Renal pelvis (tissue), 4 donors: Measurements from ENCODE around the gene MAP1LC3B. TPM values are rescaled to one million over a fixed set of nuclear protein-coding genes. Genes with fewer than 3 reads are reported as not detected.

Experiments
- DNase-seq: peaks from one replicate; pipeline ENCODE4 v3.0.0-alpha.2; 2013
- polyA plus RNA-seq, 3 donors: library from polyadenylated mRNA; unstranded; fragments of 120-200 nt; gene quantifications; one replicate each; pipeline ENCODE4 v1.2.1, GENCODE V29; 2013; ENCODE audit not compliant: insufficient read length in 3 of 3

MAP1LC3B gene
- polyA plus RNA-seq, 3 donors: 59.2 to 61.7 (median 60.5) TPM

DNA sequence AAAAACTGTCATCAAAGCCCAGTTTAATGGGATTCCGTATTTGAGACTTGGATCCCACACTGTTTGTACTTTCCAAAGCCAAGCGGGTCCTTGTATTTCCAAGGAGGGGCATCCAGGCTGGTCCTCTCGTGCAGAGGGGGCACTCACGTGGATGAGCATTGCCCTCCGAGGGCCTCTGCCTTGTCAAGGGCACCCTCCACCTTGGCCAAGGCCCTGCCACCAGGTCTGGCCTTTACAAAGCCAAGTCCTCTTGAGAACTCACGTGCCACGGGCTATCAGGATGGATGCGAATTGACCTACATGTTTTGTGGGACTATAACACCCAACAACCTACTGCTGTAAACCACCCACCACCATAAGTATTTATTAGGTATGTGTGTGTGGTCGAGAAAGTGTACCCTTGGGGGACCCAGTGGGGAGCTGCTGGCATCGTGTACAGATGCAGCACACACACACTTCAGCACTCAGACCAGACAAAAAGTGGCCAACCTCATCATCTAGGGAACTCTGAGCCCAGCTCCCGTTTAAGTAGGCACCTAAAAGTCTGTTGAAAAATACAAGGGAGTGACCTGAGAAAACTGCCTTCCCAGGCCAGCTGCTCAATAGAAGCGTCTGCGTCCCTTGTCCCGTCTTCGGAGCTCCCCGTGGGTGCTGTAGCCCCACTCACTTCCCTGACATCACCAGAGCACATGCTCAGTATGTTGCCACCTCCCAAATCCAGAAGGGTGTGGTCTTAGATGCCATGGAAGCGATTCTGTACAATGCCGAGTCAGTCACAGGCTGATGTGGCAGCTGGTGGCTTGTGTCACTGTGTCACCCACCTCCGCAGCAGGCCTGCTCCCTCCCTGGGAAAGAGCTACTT lies 12.9 kb downstream of the MAP1LC3B start:
- DNase-seq: no peak

DNA sequence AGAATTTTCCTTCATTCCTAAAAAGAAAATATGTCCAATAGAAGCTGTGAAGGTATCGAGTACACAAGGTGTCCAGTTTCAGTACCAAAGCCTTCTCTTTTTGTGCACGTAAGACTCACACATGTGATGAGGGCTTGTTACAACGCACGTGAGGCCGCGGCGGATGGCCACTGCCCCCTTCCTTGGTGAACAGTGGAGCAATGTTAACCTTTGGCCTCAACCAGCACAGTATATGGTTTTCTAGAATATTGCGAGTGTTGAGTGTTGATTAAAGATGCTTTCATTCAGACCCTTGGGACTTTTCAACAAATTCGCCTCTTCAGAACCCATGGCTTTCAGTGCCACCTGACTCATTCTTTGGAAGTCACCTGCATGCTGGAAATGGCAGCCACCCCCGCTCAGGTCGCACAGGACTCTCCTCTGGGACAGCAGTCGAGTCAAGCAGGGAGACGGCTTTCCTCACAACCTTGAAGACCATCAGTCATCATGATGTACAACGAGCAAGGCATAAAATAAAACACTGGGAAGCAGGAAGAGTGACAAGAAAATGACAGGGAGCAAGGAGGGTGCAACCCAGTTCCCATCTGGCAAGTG lies 14.5 kb downstream of the MAP1LC3B start:
- DNase-seq: no peak

DNA sequence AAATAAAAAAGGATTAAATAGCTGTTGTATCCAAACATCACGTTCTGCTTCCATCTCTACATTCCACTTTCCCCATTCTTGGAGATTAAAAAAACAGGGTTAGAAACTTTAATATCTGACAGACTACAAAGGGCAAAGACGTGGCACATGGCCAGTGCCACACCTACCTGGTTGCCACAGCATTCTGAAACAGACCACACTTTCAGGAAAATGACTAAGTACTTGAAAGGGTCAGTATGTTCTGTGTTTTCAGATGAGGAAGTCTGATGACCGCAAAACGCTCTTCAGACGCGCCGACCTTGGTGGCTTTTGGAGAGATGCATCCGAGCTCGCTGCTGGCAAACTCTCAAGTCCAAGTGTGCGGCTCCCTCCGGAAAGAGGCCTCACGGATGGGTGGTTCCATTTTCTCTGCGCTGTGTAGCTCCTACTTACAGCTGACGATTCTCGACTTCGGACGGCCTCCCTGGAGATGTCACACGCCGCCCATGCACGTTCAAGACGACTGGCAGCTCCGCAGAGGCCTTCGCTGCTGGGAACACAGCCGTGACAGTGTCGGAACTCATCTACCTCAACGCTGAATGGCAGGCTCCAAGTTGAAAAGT lies 15.5 kb downstream of the MAP1LC3B start:
- no peak for DNase-seq

DNA sequence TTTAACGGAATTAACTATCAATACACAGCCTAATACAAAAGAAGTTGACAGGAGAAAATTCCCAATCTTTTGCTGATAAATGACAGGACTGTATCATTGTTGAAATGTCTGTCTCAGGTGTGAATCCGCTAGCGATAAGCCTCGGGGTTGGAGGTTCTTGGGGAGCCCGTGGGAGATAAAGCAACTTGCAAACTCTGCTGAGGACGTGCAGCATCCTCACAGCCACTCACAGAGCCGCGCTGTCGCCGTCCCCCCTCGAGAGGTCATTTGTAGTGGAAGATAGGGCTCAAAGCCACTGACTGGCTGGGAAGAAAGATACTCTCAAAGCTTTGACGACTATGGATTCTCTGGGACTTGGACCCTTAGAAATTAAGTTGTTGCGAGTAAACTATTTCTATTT lies 17.0 kb downstream of the MAP1LC3B start:
- no peak for DNase-seq

DNA sequence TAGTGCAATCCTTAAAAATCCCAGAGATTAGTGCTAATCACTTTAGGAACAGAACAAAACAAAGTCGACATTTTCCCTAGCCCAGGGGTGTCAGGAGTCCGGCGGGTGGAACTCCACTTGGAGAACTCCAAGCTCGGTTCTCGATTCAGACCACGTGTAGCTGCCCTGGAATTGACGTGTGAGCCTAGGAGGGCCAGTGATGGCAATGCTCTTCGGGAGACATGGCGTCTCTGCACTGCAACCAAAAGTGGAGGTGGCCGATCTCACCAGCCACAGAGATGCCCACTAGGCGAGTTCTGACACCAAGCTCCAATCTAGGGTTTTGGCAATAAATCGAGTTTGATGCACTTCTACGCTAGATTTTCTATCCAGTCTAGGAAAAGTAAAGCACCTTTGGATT lies 17.6 kb downstream of the MAP1LC3B start:
- no peak for DNase-seq

DNA sequence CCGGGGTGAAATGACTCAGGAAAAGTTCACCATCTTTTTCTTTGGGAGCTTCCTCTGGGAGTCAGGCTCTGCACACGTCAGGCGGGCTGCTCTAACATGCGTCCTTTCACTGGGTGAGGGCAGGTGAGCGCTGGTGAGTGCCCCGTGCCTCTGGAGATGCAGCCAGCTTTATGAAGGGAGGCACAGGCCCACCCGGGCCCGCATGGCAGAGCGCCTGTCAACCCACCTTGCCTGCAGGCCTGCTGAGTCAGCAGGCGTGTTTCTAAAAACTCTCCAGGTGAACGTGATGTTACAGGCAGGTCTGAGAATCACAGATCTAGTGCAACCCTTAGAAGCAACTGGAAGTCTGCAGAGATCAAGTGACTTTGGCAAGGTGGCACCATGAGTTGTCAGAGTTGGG lies 18.4 kb downstream of the MAP1LC3B start:
- DNase-seq: no peak

DNA sequence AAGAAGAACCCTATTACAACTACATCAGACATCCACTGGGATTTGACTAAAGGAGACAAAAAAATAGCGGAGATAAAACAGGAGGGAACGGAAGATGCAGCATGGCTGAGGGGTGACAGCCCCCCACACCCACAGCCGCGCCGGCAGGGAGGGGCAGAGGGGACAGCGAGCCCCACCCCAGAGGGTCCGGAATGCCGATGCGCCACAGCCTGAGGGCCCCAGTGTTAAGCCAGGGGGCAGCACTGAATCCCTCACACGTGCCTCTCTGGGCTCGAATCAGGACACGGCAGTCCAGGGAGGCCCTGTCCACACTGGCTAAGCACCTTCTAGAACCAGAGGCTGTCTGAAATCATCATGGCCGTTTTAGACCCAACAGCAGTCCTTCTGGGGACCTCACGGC lies 18.8 kb downstream of the MAP1LC3B start:
- no peak for DNase-seq

DNA sequence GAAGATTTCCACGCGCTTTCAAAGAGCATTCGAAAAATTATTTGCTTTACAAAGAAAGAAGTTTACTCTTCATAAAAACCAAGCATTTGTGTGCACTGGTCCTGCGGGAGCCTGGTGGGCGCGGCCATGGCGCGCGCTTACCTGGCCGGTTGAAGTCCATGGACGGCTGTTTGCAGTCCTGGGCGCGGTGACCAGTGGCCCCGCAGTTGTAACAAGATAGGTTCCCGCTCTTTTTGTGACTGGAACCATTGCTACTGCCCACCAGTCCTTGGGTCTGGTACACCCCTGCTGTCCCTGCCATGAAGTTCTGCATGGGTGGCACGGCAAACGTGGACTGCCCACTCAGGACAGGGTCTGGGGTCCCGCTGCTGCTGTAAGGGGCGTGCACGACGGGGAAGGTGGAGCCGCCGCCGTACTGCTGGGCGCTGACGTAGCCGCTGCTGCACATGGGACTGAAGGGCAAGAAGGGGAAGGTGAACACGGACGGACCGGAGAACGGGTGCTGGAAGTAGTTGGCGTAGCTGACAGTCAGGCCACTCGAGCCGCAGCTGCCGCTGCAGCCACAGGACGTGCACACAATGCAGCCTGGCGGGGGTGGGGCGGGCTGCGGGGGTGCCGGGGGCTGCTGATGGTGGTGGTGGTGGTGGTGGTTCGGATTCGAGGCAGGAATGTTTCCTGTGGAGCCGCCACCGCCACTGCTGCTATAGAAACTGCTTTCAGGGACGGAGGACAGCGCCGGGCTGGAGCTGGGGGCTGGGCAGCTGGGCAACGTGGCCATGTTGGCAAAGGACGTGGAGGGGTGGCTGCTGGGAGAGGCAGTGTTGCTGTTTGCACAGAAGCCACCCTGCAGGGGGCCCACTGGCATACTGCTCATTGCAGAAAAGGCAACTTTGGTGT lies 19.5 kb downstream of the MAP1LC3B start:
- DNase-seq: no peak

DNA sequence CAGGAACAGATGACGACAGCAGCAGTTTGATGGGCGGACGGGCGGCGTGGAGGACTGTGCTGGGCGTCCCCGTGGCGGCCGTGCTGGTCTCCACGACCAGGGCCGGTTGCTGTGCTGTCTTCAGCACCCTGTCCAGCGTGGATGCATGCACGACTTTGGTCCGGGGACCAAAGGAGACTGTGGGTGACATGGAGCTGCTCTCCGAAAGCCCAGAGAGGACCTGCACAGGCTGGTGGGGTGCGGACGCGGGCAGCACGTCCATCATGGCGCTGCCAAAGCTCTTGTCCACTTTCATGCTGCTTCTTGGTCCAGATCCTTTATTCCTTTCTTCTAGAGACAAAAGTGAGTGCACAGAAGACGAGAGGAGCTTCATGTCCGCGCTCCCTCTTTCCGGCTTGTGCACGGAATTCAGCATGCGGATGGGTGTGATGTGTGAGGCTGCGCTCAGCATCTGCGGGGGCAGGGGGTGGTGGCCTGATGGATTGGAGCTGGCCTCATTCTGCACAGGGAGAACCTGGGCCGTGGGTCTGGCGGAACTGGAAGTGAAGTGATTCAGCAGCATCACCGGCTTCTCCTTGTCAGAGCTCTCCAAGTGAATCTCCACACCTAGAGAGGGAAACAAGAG lies 20.3 kb downstream of the MAP1LC3B start:
- no peak for DNase-seq

DNA sequence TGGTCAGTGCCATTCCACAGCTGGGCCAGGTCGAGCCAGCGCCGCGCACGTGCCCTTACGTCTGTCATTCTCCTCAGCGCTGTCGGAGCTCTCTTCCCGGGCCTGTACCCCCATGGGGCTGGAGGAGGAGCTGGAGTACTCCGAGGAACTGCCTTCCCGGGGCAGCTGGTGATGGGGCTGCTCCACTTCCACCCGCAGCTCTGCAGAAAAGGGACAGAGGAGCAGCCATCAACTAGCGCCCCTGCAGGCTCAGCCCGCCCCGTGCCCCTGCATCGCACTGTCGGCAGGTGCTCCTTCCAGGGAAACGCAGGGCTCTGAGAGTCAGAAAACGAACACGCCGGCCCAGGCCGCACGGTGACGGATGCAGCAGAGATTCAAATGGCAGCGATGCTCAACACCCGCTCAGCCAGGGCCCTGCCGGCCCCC lies 20.9 kb downstream of the MAP1LC3B start:
- DNase-seq: no peak

DNA sequence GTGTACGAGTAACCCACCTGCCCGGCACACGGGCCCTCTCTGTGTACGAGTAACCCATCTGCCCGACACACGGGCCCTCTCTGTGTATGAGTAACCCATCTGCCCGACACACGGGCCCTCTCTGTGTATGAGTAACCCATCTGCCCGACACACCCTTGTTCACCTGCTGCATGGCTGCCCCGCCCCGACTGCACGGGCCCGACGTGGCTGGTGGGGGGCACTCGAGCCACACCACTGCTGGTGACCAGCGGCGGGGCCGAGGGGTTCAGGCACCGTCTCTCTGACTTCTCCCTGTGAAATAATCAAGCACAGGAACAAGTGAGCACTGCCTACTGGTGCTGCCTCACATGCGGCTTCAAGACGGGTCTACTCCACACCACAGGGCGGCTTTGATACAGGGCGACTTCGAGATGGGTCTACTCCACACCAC lies 22.1 kb downstream of the MAP1LC3B start:
- no peak for DNase-seq

DNA sequence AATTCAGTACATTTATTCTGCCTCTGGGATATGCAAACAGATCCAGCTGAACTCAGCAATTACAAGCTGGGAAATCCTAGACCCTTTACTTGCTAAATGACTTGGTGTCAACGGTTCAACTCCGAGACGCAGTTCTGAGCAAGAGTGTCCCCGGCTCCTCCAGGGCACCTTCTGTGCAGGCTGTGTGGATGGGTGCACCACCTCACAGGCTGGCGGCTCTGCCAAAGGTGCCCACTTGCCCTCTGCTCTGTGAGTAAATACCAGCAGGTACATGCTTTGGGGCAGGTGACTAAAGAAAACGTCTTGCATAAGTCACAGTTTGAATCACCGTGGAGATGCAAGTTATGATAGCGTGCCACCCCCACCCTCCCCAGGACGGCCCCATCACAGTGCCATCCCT lies 23.3 kb downstream of the MAP1LC3B start:
- DNase-seq: no peak

DNA sequence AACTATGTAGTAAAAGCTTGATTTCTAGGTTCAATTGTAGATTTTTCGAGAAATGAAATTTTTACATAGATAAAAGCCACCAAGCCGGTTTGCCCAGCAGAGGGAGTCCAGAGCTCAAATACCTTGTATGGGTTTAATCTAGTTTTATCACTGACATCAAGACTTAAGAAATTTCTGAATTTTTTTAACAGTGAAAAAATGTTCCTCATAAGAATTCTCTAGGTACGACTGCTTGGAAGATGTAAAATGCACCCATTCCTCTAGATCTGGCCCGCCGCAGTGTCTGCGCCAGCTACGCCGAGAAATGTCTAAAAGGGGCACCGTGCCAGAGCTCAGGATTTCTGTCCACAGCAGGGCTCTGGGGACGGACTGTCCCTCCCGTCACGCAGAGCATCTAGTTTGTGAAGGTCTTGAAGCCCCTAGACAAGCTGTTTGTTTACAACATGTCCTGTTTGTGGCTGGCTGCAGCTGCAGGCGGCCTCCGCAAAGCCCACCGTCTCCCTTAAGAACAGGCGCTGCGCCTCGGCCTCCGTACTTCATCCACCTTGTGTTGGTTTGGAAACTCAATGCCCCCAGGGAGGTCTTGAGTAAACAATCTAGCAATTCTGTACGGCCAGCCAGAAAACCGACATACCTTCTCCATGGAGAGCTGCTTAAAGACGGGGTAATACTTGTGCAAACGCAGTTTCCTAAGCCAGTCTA lies 24.8 kb downstream of the MAP1LC3B start:
- DNase-seq: no peak

DNA sequence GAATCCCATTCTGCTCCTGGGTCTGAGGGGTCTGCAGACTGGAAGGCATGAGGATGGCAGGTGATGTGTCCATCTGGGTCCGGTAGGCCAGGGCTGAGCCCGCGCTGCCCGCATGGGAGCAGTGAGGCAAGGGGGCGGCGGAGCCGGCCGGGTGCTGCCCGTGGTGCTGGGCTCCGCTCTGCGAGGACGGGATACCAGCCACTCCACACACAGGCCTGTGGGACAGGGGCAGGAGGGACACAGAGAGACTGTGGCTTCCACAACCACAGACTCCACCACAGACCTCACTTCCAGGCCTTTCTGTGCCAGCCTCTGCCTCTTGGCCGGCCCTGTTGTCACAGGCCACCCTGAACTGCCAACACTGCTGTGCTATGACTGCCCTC lies 25.4 kb downstream of the MAP1LC3B start:
- DNase-seq: no peak

DNA sequence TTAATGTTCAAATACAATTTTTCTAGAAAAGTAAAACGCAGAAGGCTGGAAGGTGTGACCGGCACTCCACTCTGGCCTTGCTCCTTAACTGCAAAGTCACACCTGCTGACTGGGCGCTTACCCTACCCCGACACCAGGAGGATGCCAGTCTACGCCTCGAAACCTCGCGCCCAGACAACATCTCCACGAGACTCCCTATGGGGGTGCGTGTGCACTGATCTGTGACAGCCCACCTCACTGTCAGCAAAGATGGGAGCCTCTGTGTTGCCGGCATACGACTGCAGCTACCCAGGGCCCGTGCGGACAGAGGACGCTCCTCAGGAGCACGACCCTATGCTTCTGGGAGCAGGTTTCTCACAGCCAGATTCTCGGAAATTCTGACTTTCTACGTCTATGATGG lies 26.1 kb downstream of the MAP1LC3B start:
- DNase-seq: no peak

DNA sequence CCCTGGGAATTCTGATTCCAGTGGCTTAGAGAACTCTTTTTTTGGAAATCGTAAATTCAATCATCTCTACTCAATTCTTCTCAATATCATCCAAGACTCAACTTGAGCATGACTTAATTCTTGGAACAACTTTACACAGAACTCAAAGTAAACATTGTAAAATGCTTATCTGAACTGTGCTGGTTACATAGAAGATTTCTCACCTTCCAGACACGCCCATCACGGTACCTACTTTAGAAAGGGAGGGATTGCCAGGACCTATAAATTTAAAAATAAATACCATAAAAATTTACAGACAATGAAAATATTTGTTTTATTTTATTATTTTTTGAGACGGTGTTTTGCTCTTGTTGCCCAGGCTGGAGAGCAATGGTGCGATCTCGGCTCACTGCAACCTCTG lies 26.5 kb downstream of the MAP1LC3B start:
- DNase-seq: no peak

DNA sequence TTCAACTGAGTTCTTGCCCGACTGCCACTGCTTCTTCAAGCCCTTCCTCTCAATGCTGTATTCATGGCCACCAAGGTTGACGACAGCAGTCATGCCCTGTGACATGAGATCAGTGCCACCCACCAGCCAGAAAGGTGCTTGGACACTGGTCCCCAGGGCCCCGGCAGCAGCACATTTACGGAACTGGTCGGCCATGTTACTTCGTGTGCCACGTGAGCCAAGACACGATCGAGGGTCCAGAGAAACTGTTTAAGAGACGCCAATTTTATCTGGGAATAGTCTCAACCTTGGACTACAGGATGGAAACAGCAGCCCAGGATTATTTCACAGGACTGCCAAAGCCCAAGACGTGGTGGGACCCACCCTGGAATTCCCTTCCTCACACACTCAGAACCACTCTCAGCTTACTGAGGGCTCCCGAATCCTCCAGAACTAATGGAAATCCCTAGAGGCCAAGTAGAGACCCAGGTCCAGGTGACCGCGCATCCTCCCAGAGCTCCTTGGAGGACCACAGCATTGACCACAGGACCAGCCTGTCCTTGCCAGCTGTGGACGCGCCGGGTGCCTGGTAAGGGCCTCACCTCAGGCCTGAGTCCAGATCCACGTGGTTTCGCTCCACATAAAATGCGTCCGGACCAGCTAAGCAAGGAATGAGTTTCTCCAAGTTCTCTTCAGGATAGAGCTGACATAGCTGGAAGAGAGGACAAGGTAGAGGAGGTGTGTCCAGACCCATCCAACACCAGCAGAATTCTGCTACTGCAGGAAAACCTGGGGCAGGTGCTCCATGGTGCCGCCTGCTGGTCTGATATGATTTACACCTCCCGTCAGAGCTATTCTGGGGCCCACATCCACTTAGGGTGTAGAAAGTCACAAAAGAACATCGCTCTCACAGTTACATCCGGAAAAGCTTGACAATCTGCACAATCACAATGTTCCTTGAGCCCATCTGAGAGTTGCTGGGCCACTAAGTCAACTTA lies 28.2 kb downstream of the MAP1LC3B start:
- no peak for DNase-seq

DNA sequence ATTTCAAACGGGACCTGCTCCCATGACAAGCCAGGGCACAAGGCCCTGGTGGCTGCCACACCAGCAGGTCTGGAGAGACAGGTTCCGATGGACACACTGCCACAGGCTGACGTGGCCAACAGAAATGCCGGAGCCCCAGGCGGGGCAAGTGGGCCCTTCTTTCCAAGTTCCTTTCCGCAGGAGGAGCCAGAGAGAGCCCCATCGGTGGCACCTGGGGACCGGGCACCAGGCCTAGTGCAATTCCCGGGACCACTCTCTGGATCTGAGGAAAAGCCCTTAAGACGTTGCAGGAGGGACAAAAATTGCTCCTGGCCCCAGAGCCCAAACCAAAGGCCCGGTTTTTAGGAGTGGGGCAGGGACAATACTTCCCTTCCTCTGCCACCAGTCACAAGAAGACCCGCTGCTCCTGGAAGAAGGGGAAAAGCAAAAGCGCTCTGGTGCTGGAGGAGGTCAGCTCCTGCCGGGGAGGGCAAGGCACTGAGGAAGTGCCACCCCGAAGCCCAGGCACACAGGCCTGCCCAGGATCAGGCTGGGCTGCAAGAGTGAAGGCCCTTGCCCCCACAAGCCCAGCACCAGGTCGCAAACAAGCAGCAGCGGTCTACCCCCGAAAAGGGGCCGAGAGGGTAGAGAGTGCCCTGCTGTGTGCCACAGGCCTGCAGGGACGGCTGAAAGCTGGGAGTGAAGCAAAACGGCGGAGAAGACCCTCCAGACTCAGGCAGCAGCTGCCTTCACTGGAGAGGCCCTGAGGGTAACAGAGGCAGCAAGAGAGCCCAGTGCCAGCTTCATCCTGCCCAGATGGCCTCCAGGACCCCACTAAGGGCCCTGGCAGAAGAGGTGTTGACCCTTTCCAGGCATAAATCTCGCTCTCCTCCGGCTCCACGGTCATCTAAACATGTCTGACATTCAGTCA lies 29.1 kb downstream of the MAP1LC3B start:
- no peak for DNase-seq

DNA sequence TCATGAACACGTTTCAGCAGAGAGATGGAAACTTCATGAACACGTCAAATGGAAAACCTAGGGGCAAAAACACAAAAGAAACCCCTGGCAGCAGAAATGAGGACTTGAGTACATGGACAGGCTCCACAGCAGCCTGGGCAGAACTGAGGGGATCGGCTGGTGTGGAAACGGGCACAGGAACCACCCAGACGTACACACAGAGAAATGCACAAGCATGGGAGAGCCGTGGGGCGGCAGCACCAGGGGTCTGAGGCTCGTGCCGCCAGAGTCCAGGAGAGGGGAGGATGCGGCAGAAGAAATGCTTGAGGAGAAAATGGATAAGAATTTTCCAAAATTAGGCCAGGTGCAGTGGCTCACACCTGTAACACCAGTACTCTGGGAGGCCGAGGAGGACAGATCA lies 30.0 kb downstream of the MAP1LC3B start:
- DNase-seq: no peak
